GM18520 (cell line): Measurements from ENCODE around the gene SFN.

ENCODE experiments used
- ATAC-seq: cut with Tn5 transposase; IDR thresholded peaks from one replicate; pipeline ENCODE4 v1.9.1; 2021; ENCODE audit not compliant: unreplicated experiment

The SFN gene

GRCh38 chr1:26910343-26911160 is 47.6 kb downstream of the SFN start:
- no peak for ATAC-seq

- ATAC-seq = no peak
These were observed 48.6 kb downstream of the SFN start for GRCh38 chr1:26911399-26912146.

DNA sequence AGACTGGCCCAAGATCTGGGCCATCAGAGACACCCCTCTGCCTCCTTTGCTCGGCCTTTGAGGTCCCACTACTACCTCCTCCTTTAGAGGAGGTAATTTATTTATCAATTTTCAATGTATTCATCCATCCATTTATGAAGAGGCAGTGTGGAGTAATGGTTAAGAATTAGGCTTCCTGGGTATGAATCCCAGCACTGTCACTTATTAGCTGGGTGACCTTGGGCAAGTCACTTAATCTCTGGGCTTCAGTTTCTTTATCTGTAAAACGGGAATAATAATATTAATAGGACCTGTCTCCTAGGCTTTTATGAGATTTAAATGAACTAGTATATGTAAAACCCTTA is 49.2 kb downstream of the SFN start:
- ATAC-seq = no peak

DNA sequence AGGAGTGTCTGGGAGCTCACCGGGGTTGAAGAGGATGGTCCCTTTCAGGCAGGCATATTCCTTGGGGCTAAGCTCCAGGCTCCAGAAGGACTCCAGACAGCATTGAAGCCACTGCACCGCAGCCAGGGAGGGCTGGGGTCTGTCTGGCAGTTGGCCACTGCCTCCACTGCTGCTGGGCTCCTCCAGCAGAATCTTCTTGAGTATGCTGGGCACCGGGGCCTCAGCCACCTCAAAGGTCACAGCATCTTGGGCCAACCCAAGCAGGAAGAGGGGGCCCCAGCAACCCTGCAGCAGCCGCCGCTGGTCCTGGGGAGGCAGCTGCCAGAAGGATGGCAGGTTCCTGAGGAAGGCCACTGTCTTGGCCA is 50.4 kb downstream of the SFN start:
- ATAC-seq = no peak
